ENCODE results near the gene S1PR2. TPM values are rescaled to one million over a fixed set of nuclear protein-coding genes. Genes with fewer than 3 reads are reported as not detected.

Gene S1PR2
- total RNA-seq, 4 donors from 2014 or later: 0.56 to 2.2 (median 1.1) TPM

- in situ Hi-C loops (cut with MboI; ENCODE audit: low sequenced_read_pairs in 4 of 4): no loop called here
- ATAC-seq: no peak
- Histone ChIP-seq H3K36me3 (peaks cover 0 to 56% of the 10 kb centered on the region in 2 donors), H3K4me3 (no peak overlapping the region), H3K27me3 (no peaks in the 10 kb centered on the region), H3K9me3 (no peaks in the 10 kb centered on the region), H3K4me1 (peaks cover 7 to 12% of the 10 kb centered on the region in 2 donors), H3K27ac (no peak overlapping the region)
- TF ChIP-seq CTCF (IDR thresholded peaks at IDR 0.05 in 4 of 5, conservative IDR thresholded peaks at IDR 0.05 in 1 of 5): no peak
- TF ChIP-seq POLR2A (IDR thresholded peaks at IDR 0.05): no peak
- intact Hi-C loops (cut with DNase I; ENCODE audit: low total_unique reads): no loop called here
- DNase-seq: no peak
These were observed 25.4 kb upstream of the S1PR2 start for GRCh38 chr19:10256551-10256950.

- Histone ChIP-seq H3K27me3 (no peaks in the 10 kb centered on the region), H3K9me3 (no peaks in the 10 kb centered on the region), H3K27ac (no peak overlapping the region), H3K4me3 (no peak overlapping the region), H3K4me1 (peaks cover 7 to 15% of the 10 kb centered on the region in 2 donors), H3K36me3 (peaks cover 0 to 56% of the 10 kb centered on the region in 2 donors)
- intact Hi-C loops (cut with DNase I; ENCODE audit: low total_unique reads) (no loop called here), in situ Hi-C loops (cut with MboI; ENCODE audit: low sequenced_read_pairs in 4 of 4) (no loop called here)
- DNase-seq (no peak), ATAC-seq (no peak)
- TF ChIP-seq POLR2A (IDR thresholded peaks at IDR 0.05) (no peak), CTCF (IDR thresholded peaks at IDR 0.05 in 4 of 5, conservative IDR thresholded peaks at IDR 0.05 in 1 of 5) (no peak)
These were observed 24.2 kb upstream of the S1PR2 start for GRCh38 chr19:10255358-10255757.

GRCh38 chr19:10254244-10254643, 23.1 kb upstream of the S1PR2 start:
- peaks cover 7 to 15% of the 10 kb centered on the region in 2 donors for H3K4me1 ChIP-seq
- no peak overlapping the region for H3K4me3 ChIP-seq
- intact Hi-C loops (cut with DNase I; ENCODE audit: low total_unique reads) (loop anchor here (5.0 kb wide), 1 partner anchor 137 kb away; the partner anchor contains the start of gene EIF3G), in situ Hi-C loops (cut with MboI; ENCODE audit: low sequenced_read_pairs in 4 of 4) (no loop called here)
- H3K27ac ChIP-seq: no peak overlapping the region
- DNase-seq: no peak
- ATAC-seq: no peak
- H3K27me3 ChIP-seq: no peaks in the 10 kb centered on the region
- TF ChIP-seq CTCF (IDR thresholded peaks at IDR 0.05 in 4 of 5, conservative IDR thresholded peaks at IDR 0.05 in 1 of 5) (no peak), POLR2A (IDR thresholded peaks at IDR 0.05) (no peak)
- H3K9me3 ChIP-seq: no peaks in the 10 kb centered on the region
- H3K36me3 ChIP-seq: peaks cover 0 to 49% of the 10 kb centered on the region in 2 donors

- ATAC-seq: no peak
These were observed 21.6 kb upstream of the S1PR2 start for GRCh38 chr19:10252707-10253106.

More at GRCh38 chr19:10252707-10253106, 21.6 kb upstream of the S1PR2 start:
- H3K4me1 ChIP-seq: peaks cover 7 to 15% of the 10 kb centered on the region in 2 donors
- intact Hi-C loops (cut with DNase I; ENCODE audit: low total_unique reads) (loop anchor here (1.0 to 5.0 kb wide), 2 partner anchors 81 to 135 kb away; partner anchors contain the start of genes EIF3G and RAVER1), in situ Hi-C loops (cut with MboI; ENCODE audit: low sequenced_read_pairs in 4 of 4) (no loop called here)
- H3K27me3 ChIP-seq: no peaks in the 10 kb centered on the region
- H3K4me3 ChIP-seq: peak overlapping the region; percentile 77 to 97 (median 89)
- no peaks in the 10 kb centered on the region for H3K9me3 ChIP-seq
- H3K27ac ChIP-seq: peak overlapping the region; percentile 82 to 87 (median 86)
- DNase-seq: no peak
- TF ChIP-seq POLR2A (IDR thresholded peaks at IDR 0.05) (no peak), CTCF (IDR thresholded peaks at IDR 0.05 in 4 of 5, conservative IDR thresholded peaks at IDR 0.05 in 1 of 5) (no peak)
- H3K36me3 ChIP-seq: peaks cover 0 to 39% of the 10 kb centered on the region in 2 donors
